GM19467 (cell line): Measurements from ENCODE around the gene KANK3.
A peak's percentile ranks its signal among the peaks of the same experiment; 100 is the strongest.
"Not testable (repeated sequence)": the region's sequence is repeated elsewhere in the genome, so short reads cannot be mapped to it uniquely, and the experiment has no call there.

ENCODE experiments used
- ATAC-seq: cut with Tn5 transposase; IDR thresholded peaks from one replicate; pipeline ENCODE4 v1.9.1; 2021; ENCODE audit warnings: mild to moderate bottlenecking, moderate library complexity; ENCODE audit not compliant: unreplicated experiment

The KANK3 gene

GRCh38 chr19:8320564-8321066 is 22.4 kb downstream of the KANK3 start:
- no peak for ATAC-seq

DNA sequence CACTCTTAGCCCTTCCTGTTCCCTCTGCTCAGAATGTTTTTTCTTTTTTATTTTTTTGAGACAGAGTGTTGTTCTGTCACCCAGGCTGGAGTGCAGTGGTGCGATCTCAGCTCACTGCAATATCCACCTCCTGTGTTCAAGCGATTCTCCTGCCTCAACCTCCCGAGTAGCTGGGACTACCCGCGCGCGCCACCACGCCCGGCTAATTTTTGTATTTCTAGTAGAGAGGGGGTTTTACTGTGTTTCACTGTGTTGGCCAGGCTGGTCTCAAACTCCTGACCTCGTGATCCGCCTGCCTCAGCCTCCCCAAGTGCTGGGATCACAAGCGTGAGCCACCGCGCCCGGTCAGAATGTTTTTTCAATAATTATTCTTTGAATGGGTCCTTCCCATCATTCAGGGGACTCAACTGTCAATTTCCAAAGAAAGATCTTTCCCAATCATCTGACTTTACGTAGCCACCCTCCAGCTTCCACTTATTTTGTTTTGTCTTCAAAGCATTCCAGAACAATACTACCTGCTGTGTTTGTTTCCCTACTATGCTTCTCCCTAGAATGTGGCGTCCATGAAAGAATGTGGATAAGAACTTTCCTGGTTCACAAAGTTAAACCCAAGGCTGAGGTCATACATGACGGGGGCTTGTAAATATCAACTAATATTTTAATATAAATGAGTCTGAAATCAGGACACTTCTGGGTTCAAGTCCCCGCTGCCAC is 23.1 kb downstream of the KANK3 start:
- ATAC-seq, result no peak

- ATAC-seq, result not testable (repeated sequence)
Measured at GRCh38 chr19:8318835-8319234, 24.2 kb downstream of the KANK3 start.

DNA sequence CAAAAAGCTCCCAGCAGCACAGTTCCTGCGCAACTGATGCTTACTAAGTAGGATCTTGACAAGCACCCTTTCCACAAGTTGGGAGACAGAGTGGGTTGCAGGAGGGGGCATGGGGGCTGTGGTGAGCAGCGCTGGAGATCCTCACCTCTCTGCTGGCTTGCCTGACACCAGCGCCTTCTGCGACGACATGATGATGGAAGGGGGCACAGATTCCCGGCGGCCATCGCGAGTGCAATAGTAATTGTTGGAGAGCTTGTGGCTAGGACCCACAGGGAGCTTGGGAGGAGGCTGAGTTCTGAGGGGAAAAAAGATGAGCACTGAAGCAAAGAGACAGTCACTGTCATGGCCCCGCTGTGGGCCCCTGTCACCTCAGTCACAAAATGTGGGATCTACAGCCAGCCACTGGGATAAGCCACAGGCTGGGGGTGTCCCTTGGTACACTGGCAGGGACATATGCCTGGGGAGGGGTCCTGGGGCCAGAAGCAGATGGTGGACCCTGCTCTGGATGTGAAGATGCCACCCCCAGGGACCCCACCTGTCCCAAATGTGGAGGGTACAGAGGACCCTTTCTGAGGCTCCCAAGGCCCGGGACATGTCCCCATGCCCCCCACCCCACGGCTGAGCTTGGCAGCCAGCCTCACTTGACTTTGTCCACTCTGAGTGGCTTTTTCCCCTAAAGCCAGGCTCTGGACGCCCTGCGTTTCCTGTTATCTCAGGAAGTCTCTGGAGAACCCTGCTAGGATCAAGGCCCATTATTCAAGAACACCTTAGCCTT is 26.5 kb downstream of the KANK3 start:
- ATAC-seq, result no peak

- ATAC-seq, result not testable (repeated sequence)
Measured at GRCh38 chr19:8314981-8315640, 28.0 kb downstream of the KANK3 start.

- ATAC-seq, result no peak
Measured at GRCh38 chr19:8311461-8312260, 31.4 kb downstream of the KANK3 start.

GRCh38 chr19:8310342-8311055 is 32.6 kb downstream of the KANK3 start:
- ATAC-seq, result no peak

GRCh38 chr19:8308891-8309291 is 34.2 kb downstream of the KANK3 start:
- no peak for ATAC-seq

GRCh38 chr19:8307965-8308866 is 34.8 kb downstream of the KANK3 start, which contains the start of gene CD320:
Gene CD320, minus strand, starts transcription at chr19:8308358. Its CDS starts 68 bp downstream, at chr19:8308290.
- peak; percentile 78 for ATAC-seq

- ATAC-seq, result no peak
Measured at GRCh38 chr19:8307400-8307964, 35.6 kb downstream of the KANK3 start.

DNA sequence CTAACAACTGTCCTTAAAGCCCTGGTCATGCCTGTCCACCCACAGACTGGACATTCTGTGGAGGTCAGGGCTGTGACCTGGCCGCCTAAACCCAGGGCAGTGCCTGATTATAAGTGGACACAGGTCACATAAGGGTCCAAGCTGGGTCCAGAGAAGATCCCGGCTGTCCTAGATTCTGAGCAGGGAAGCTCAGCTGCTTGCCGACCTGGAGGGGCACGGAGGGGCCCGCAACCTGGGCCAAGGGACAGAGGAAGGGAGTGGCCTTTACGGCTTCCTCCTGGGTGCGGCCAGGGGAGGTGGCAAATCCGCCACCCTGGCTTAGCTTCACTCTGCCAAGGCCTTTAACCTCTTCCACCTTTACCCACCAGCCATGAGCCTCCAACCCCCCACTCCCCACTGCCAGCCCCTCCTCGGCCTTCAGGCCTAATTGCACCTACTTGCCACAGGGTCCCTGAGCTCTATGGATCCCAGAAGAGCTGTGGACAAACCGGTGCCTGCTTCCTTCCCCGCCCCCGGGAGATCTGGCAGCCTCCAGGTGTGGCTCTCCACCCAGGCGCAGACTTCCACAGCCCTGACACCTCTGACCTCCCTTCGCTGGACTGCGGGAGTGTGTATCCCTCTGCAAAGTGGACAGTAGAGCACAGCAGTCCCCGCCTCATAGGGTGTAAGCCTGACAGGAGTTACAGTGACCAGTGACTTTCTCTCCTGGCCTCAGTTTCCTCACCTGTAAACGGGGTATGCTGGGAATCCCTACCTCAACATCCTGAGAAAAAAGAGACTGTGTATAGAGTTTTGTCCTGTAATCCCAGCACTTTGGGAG is 36.6 kb downstream of the KANK3 start:
- ATAC-seq, result no peak

- ATAC-seq, result no peak
Measured at GRCh38 chr19:8305798-8306197, 37.3 kb downstream of the KANK3 start.

DNA sequence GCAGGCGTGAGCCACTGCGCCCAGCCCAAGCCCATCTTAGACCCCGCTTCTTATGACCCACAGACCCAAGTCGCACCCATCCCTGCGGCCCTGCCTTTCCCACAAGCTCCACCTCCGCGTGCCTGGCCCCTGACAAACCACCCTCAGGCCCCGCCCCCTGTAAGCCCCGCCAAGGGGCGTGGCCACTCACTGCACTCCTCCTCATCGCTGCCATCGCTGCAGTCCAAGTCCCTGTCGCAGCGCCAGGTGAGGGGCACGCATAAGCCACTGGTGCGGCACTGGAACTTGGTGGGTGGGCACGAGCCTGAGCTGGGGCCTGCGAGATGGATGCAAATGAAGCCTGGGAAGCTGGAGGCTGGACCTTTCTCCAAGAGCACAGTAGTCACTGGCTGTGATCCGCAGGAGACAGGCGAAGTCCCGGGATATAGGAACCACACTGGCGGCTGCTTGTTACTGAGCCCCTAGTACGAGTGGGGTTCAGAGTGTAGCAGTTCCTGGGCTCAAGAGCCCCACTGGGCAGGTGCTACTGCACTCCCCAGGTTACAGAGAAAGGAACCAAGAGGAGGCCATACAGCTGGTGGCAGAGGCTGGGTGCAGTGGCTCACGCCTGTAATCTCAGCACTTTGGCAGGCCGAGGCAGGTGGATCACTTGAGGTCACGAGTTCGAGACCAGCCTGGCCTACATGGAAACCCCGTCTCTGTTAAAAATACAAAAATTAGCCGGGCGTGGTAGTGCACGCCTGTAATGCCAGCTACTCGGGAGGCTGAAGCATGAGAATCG is 38.0 kb downstream of the KANK3 start:
- ATAC-seq, result no peak

DNA sequence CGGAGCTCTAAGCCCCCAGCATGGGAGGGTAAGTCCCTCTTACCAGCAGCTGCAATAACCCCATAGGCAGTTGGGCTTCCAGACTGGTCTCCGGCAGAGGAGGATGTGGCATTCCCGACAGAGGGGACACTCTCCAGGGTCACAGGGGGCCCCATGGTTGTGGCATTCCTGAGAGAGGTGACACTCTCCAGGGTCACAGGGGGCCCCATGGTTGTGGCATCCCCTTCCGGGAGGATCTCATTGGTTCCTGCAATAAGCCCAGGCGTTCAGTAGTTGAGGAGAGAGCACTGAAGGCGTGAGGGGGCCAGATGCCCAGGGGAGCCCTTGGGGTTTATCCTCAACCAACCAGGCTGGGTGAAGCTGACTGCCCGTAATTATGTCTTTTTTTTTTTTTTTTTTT is 40.3 kb downstream of the KANK3 start:
- ATAC-seq, result no peak

- no peak for ATAC-seq
Measured at GRCh38 chr19:8302357-8302691, 40.7 kb downstream of the KANK3 start.

- not testable (repeated sequence) for ATAC-seq
Measured at GRCh38 chr19:8291337-8291736, 51.7 kb downstream of the KANK3 start.

- not testable (repeated sequence) for ATAC-seq
Measured at GRCh38 chr19:8276508-8276907, 66.6 kb downstream of the KANK3 start.
